GM19043 (cell line): ENCODE measurements around the gene SGMS1.
"Not testable (repeated sequence)": the region's sequence is repeated elsewhere in the genome, so short reads cannot be mapped to it uniquely, and the experiment has no call there.

Experiments used
- ATAC-seq: cut with Tn5 transposase; IDR thresholded peaks from one replicate; pipeline ENCODE4 v1.9.1; 2021; ENCODE audit warnings: low read depth; ENCODE audit not compliant: unreplicated experiment

Gene SGMS1

DNA sequence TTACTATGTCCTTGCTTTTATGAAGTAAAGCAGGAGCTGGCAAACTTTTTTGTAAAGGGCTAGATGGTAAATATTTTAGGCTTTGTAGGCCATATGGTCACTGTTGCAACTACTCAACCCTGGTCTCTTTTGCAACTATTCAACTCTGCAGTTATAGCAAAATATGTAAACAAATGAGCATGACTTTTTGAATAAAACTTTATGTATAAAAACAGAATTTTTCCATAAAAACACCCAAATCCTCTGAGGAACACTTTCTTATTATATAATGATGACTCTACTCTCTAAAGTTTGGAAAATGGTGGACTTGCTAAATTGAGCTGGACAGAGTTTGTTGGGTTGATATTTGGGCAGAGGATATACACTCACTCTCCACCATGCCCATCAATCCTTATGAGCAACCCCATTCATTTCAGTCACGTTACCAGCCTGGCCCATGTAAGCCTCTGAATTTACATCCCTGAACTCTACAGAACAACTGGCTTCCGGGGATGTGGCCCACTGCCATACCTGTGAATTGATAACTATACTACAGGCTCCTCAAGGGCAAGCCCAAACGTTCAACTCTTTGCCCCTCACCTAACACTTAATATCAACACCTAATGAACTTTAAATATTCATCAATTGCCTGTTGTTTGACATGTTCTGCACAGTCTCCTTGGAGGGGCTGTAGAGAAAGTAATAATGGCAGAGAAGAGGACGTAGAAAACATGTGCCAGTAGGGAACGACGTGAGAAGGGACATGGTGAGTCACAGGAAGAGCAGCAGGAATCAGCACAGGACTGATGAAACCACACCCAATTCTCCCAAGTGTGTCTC lies 37.6 kb downstream of the SGMS1 start:
- ATAC-seq: no peak

DNA sequence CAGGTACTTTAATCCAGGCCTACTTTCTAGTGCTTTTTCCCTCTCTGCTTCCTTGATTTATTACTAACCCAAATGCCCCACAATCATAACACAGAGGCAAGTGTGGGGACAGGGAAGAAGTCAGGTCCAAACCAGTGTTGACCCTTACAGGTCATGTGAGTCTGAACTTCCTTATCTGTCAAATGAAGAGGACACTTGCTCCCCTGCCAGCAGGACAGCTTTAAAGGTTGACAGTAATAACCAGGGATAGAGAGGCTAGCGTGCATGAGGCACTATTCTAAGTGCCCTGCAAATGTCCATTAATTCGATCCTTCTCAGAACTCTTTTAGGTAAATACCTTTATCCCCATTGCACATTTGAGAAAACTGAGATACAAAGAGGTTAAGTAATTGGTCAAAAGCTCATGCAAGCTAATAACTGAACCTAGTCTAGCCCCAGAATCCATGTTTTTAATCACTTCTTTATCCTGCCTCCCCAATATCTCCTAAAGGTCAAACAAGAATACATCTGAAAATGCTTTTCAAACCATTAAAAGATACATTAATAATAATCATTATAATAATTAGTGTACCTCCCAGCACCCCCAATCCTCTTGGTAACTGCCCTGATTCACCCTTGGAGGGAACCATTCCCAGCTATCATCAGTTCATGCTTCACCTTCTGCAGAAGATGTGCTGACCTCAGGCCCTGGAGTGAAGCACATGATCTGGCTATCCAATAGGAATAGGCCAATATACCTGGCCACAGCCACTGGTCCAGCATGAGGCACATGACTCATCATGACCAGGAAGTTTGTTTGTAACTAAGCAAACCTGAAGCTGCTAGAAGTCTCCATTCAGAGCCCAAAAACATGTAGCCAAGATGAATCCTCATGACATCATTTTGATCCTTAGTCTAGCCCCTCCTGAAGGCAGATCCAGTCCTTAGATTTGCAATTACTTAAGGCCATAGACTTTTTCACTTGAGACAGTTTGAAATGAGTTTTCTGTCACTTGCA lies 40.7 kb downstream of the SGMS1 start:
- ATAC-seq: no peak

DNA sequence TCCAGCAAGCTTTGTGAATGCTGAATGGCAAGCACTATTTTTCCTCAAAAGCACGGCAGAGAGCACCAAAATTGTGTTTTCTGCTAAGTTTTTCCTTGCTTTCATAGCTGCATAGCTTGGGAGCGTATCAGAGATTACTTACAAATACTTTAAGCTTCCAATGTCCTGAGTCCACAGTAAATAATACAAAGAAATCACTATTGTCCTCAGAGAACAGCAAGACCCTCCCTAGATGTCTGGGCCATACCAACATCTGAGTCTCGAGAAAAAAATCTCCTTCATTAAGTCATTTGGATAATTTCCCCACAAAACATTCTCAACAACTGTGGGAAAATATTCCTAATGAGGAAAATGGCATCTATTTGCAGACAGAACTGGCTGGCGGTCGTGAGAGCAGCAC lies 41.7 kb downstream of the SGMS1 start:
- no peak for ATAC-seq

DNA sequence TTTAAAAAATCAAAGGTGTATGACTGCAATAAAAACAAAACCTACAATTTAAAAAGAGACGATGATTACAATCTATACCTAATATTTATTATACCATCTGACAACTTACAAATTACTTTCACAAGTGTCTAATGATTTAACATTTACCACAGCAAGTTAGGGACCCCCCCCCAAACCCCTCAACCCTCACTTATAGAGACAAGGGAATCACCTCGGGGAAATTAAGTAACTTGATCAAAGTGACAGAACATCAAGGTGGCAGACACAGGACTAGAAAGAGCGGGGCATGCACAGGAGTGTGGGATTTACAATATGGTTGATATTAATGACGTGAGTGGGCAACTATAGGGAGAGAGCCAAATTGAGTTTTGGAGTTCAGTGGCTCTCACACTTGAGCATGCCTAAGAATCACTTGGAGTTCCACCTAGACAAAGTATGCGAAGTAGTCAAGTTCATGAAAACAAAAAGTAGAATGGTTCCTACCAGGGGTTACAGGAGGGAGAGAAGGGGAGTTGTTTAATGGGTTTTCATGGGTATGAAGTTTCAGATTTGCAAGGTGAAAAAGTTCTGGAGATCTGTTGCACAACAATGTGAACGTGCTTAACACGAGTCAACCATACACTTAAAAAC lies 43.4 kb downstream of the SGMS1 start:
- ATAC-seq: no peak

DNA sequence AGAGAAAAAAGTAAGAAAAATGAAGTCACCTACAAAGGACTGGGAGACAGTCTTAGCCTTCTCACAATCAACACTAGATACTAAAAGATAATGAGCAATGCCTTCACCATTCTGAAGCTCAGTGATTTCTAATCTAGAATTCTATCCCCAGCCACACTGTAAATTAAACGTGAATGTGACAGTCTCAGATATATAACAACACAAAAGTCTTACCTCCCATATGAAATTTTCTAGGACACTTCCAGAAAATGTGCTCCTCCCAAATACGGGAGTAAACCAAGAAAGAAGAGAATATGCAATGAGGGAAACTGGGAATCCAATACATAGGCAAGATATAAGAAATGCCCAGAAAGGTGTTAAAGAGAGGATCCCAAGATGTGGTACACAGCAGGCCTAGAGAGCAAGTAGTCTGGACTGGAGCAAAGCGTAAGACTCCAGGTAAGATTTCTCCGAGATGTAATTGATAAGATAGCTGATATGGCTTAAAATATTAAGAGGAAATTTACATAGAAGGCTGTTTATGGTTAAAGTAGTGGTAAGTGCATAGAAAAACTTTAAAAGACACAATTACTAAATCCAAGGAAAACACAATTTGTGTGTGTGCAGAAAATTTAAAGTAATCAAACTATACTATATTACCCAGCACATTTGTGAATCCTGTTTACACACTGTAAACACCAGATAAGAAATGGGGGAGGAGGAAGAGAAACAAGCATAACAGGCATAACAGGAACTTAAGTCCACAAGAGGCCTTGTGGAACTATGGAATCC lies 44.1 kb downstream of the SGMS1 start:
- ATAC-seq: no peak

DNA sequence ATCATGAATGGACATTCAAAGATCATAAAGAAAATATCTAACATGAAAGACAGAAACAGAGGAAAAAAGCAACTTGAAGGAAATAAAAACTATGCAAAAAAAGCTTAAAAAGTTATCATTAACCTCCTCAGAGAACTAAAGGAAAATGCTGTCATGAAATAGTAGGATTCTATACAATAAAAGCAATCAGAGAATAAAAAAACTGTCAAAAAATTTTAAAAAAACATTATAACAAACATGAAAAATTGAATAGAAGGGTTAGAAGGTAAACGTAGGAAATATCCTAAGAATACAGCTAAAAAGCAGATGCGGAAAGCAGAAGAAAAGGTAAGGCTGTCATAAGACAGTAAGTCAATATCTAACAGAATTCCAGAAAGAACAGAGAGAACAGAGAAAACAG lies 44.8 kb downstream of the SGMS1 start:
- no peak for ATAC-seq

DNA sequence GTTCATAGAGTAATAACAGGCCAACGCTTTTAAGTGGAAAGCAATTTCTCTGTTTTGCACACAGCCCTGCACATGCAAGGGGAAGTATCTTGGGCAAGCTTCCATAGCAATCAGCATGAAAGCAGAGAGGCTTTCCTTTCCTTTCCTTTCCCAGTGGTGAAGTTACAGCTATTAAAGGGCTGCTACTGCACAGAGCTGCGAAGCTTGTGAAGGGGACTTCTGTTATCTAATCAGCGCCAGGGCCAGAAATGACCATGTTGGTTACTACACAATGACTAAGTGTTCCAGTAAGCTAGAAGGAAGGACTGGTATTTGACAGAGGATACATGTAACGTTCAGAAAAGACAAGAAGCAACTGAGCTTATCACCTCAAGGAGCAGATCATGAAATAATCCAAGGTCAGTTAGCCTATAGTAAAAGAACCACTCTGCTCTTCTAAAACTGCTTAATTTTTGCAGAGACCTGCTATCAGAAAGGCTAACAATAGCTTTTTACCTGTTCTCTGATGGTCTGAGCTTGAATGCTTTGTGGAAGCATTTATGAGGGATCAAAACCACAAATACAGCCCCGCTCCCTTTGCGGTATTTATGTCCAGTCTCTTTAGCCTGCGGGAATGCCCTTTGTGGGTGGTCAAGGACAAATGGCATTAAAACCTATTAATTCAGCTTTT lies 45.9 kb downstream of the SGMS1 start:
- no peak for ATAC-seq

DNA sequence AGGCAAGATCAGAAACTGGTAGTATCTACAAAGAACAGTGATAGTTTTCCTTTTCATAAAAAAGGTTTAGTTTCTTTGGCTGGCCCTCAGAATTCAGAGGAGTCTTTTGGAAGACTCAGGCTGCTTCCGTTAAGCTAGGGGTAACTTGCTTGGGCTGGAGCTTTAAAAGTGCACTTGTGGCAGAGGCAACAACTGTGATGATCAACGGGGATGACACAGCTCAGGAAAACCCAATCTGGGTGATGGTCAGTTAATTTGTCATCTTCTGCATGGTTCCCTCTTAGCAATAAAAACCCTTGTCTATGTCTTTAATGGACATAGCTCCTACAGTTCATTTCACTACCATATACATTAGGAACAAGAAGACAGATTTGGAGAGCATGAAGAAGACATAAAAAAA lies 46.7 kb downstream of the SGMS1 start:
- no peak for ATAC-seq

DNA sequence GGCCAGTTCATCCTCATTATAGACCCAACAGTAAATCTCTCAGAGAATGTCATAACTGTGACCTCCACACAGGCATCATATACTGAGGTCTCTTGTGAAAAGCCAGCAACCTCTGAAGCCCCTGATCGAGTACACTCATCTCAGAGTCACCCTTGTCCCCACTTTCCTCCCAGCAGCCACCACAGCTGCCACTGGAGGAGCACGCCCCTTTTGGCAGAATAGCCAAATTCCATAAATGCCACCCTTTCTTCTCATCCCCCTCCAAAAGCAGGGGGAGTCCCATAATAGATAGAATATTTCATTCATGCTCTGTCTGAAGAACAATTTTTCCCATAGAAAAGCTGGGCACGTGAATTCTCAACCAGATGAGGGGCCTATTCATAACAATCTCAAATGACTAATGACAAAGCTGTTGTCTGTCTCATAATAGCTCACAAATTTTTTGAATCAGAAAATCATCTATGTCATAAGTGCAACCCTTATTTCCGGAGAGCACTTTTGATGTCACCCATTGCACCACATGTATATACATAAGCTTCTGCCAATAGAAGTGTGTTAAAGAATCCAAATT lies 47.4 kb downstream of the SGMS1 start:
- ATAC-seq: no peak

DNA sequence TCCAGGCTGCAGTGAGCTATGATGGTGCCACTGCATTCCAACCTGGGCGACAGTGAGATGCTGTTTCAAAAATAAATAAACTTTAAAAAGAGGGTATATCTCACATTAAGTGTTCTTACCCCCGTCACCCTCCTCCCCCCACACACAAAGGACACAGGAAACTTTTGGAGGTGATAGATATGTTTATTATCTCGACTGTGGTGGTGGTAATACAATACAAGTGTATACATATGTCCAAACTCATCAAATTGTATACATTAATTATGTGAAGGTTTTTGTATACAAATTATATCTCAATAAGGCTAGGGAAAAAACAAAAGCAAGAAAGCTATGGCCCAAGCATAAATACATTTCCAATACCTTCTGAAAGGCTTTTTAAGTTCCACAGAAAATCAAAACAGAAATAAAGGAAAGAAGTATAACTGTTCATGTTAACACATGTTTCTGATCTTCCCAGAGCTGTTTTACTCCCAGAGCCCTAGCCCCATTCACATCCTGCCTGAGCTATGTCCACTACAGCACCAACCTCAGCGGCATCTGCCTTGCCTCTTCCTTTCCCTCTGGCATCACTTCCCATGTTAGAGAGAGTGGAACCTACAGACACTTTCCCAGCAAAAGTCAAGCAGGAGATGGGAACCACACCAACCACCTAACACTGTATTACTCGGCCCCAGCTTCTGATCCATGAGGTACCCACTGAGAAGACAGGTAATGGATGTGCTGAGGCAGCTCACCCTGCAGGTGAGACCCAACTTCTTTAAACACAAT lies 48.1 kb downstream of the SGMS1 start:
- no peak for ATAC-seq

DNA sequence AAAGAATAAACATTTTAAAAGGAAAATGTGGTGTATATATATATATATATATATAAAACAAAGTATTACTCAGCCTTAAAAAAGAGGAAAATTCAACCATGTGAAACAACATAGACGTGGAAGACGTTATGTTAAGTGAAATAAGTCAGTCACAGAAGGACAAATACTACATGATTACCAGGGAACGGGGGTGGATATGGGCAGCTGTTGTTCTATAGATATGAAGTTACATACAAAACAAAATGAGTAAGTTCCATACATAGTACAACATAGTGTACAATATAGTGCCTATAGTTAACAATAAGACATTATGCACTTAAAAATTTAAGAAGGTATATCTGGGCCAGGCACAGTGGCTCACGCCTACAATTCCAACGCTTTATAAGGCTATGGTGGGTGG lies 48.8 kb downstream of the SGMS1 start:
- no peak for ATAC-seq

DNA sequence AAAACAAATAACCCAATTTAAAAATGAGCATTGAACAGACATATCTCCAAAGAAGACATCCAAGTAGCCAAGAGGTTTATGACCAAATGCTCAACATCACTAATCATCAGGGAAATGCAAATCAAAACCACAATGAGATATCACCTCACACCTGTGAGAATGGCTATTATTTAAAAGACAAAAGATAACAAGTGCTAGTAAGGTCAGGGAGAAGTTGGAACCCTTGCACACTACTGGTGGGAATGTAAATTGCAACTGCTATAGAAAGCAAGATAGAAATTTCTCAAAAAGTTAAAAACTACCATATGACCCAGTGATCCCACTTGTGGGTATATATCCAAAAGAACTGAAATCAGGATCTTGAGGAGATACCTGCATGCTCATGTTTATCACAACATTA lies 49.5 kb downstream of the SGMS1 start:
- ATAC-seq: no peak

DNA sequence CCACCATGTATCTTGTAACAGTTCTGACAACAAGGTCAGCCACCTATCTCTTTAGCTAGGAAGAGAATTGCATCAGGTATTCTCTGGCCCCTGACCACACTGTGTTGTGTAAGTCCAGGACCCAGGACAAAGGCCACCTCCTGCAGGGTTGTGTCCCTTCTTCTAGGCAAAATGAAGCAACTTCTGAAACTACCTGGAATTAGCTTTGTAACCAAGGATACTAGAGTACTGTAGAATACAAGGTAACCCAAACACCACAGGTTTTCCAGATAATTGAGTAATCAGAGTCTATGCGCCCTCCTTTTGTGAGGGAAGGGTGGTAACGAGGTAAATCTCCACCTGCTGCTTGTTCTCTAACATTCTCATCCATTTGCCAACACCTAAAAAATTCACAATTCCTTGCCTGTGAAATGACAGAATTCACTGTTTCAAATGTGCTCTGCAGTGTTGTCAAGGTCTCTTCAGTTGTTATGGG lies 51.7 kb downstream of the SGMS1 start:
- ATAC-seq: no peak

DNA sequence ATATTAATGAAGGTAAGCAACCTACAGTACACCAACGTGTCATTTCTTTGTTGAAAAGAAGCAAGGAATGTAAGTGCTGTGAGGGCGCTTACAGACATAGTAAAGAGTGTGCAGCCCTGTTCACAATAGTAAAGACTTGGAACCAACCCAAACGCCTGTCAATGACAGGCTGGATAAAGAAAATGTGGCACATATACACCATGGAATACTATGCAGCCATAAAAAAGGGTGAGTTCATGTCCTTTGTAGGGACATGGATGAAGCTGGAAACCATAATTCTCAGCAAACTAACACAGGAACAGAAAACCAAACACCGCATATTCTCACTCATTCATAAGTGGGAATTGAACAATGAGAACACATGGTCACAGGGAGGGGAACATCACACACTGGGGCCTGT lies 55.0 kb downstream of the SGMS1 start:
- ATAC-seq: not testable (repeated sequence)

DNA sequence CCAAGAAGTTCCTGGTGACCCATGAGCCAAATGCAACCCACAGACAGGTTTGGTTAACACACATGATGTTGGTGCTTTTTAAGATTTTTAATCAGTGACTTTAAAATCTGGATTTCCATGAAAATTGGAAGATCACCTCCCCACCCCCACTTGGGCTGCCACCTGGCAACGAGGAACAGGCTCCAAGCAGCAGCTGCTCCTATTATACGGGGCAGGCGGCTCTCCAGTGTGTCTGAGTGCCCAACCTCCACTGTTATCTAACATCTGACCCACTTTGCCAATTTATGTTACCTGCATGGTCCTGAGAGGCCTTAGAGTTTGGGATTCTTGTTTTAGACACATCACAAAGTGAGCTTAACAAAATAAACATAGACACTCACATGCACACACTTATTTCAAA lies 56.4 kb downstream of the SGMS1 start:
- ATAC-seq: no peak

DNA sequence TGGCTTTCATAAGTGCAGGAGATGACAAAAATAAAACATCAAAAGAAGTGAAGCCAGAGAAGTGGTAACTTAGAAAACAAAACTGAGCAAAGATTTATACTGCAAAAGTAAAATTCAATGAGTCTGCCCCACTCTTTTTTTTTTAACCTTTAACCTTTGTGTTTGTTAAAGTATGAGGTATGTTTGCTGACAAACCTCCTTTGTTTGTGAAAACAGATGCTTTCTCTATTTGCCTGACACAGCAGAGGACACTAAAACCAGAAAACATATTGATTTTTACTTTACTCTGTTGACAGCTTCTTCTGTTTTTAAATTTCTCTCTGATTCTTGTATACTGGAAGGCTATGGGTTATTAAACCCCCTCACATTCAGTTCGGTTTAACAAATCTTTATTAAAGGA lies 57.6 kb downstream of the SGMS1 start:
- no peak for ATAC-seq

DNA sequence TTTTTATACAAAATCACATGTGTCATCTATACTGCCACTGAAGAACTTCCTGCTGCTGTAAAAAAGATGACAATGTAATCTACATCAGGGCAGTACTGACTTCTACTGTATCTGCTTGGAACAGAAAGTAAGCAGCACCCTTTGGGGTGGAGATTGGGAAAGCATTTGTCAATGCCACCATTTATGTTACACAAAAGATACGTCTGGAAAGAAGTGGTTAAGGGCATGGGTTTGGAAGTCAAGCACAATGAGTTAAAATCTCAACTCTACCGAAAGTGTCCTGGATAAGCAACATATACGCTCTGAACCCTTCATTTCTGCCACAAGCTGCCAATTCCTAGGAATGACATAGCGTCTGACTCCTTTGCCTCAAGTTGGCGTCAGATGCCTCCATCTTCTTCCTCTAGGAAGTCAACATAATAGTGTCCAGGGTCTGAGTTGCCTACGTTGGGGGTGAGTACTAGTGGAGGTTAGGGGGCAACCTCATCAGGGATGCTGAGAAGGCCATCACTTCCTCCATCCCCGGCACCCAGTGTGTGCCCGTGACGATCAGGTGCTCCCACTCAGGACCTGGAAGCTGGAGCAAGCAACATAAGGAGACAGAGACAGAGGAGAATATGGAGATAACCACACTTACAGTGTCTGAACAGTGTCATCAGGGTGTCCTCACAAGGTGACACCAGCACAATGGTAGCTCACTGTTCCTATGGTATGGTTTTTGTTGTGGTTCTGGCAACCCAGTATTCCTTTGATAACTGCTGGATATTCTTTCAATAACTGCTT lies 58.3 kb downstream of the SGMS1 start:
- no peak for ATAC-seq

DNA sequence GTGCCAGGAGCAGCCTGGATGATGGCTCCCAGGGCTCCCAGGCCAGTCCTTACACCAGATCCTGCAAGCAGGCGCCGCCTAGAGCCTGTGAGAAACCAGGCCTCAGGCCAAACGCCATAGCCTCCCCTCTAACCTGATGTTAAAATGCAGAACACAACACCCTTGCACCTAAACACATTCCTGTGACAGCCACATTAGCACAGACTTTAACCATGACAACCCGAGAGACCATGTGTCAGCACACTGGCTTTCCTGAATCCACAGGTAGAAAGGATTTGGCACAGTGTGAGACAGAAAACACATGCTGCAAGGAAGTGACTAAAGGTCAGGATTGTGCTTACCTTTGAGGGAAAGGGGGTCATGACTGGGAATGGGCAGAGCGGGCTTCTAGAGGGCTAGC lies 59.9 kb downstream of the SGMS1 start:
- no peak for ATAC-seq
